Anterior cingulate cortex (tissue), 58 donors: ENCODE measurements around the gene CSNK2B.

Source experiments
- DNase-seq, 58 donors: peaks; one replicate each; lab custom pipeline; 2025; lab: John Stamatoyannopoulos, UW

Gene CSNK2B

GRCh38 chr6:31710523-31711219 lies 44.8 kb downstream of the CSNK2B start:
- no peak for DNase-seq

- DNase-seq, result no peak
These were observed 45.4 kb downstream of the CSNK2B start for GRCh38 chr6:31711233-31711632.

- DNase-seq, result no peak
These were observed 46.4 kb downstream of the CSNK2B start for GRCh38 chr6:31712296-31712695.

- DNase-seq, result no peak
These were observed 47.6 kb downstream of the CSNK2B start for GRCh38 chr6:31713465-31713864.

GRCh38 chr6:31713991-31714684 lies 48.3 kb downstream of the CSNK2B start:
- DNase-seq, result no peak

- no peak for DNase-seq
These were observed 49.4 kb downstream of the CSNK2B start, which contains the start of gene LY6G6D for GRCh38 chr6:31715022-31715958. LY6G6D (plus strand) TSS chr6:31715348; CDS start chr6:31715356, 8 bp downstream.

- DNase-seq, result no peak
These were observed 51.8 kb downstream of the CSNK2B start for GRCh38 chr6:31717499-31718222.

GRCh38 chr6:31718265-31718664 lies 52.4 kb downstream of the CSNK2B start:
- DNase-seq, result no peak

- DNase-seq, result no peak
These were observed 53.1 kb downstream of the CSNK2B start for GRCh38 chr6:31719001-31719400.
